Pons (tissue), 1 donor: ENCODE data around the gene VDR.
"Not testable (repeated sequence)": the region's sequence is repeated elsewhere in the genome, so short reads cannot be mapped to it uniquely, and the experiment has no call there.

Experiments
- DNase-seq: peaks from one replicate; pipeline ENCODE4 v3.0.0-alpha.2; 2016; ENCODE audit warnings: low spot score

Gene VDR

GRCh38 chr12:47812797-47813510 lies 91.8 kb downstream of the VDR start:
- no peak for DNase-seq

GRCh38 chr12:47811581-47812484 lies 93.0 kb downstream of the VDR start:
- no peak for DNase-seq

- DNase-seq, result no peak
Observed at GRCh38 chr12:47811072-47811396, 93.8 kb downstream of the VDR start.

- not testable (repeated sequence) for DNase-seq
Observed at GRCh38 chr12:47809518-47809917, 95.3 kb downstream of the VDR start.

- DNase-seq, result no peak
Observed at GRCh38 chr12:47808574-47809365, 96.0 kb downstream of the VDR start.

- no peak for DNase-seq
Observed at GRCh38 chr12:47808050-47808449, 96.7 kb downstream of the VDR start.

GRCh38 chr12:47807338-47807737 lies 97.5 kb downstream of the VDR start:
- no peak for DNase-seq

- DNase-seq, result no peak
Observed at GRCh38 chr12:47805417-47805816, 99.4 kb downstream of the VDR start.

- DNase-seq, result no peak
Observed at GRCh38 chr12:47804171-47804570, 100.6 kb downstream of the VDR start.

GRCh38 chr12:47803191-47803875 lies 101.5 kb downstream of the VDR start:
- DNase-seq, result no peak

GRCh38 chr12:47802312-47802711 lies 102.5 kb downstream of the VDR start:
- DNase-seq, result no peak

- no peak for DNase-seq
Observed at GRCh38 chr12:47801904-47802246, 102.9 kb downstream of the VDR start.

GRCh38 chr12:47801170-47801903 lies 103.5 kb downstream of the VDR start:
- DNase-seq, result no peak

GRCh38 chr12:47800582-47800981 lies 104.2 kb downstream of the VDR start:
- no peak for DNase-seq

- DNase-seq, result peak; percentile 87
Observed at GRCh38 chr12:47799357-47799955, 105.3 kb downstream of the VDR start.

- no peak for DNase-seq
Observed at GRCh38 chr12:47798382-47798948, 106.3 kb downstream of the VDR start.

GRCh38 chr12:47797441-47797840 lies 107.4 kb downstream of the VDR start:
- DNase-seq, result no peak

- DNase-seq, result no peak
Observed at GRCh38 chr12:47795814-47796411, 108.9 kb downstream of the VDR start.

GRCh38 chr12:47795121-47795813 lies 109.5 kb downstream of the VDR start:
- no peak for DNase-seq

- no peak for DNase-seq
Observed at GRCh38 chr12:47794679-47795078, 110.1 kb downstream of the VDR start.
